Muscle of arm (tissue), 12 donors: ENCODE measurements around the gene SUSD4. TPM values are rescaled to one million over a fixed set of nuclear protein-coding genes. Genes with fewer than 3 reads are reported as not detected.

Experiments used
- DNase-seq: peaks from one replicate; pipeline ENCODE4 v3.0.0-alpha.2; 2013
- polyA plus RNA-seq, 12 donors: library from polyadenylated mRNA; unstranded; fragments of 120-200 nt; gene quantifications; one replicate each; pipeline ENCODE4 v1.2.1, GENCODE V29; 2013; ENCODE audit not compliant: insufficient read length in 12 of 12

The SUSD4 gene
- polyA plus RNA-seq, 12 donors = 2.7 to 9.7 (median 4.0) TPM; not detected in 2

- DNase-seq = no peak
Measured at GRCh38 chr1:223214261-223214807, 149.6 kb downstream of the SUSD4 start.

GRCh38 chr1:223212441-223212840 lies 151.5 kb downstream of the SUSD4 start:
- peak; percentile 14 for DNase-seq

DNA sequence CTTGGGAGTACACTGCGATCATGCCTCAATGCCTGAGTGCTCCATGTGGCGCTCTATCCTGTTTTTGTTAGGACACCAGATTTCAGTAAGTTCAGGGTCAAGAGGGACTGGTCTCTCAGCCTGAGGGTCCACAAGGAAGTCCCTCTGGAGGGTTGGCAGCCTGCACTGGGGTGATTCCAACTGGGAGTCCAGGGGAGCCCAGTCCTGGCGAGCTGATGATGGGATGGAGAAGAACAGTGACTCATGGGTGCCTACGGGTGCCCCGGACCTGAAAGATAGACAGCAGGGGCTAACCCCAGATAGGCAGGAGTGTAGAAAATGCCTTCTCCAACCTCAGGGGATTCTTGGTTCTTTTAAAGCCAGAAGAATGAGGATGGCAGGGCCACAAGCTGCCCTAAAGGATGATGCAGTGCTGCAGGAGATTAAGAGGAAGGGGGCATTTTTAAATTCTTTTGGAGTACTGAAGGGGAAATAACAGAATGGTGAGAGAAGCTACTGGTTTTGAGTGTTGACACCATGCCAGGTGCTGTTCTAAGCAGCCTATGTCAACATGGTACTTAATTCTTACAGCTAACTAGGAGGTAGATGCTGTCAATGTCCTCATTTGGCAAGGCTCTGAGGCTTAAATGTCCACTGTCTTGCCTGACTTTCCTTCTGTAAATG lies 152.5 kb downstream of the SUSD4 start:
- no peak for DNase-seq

DNA sequence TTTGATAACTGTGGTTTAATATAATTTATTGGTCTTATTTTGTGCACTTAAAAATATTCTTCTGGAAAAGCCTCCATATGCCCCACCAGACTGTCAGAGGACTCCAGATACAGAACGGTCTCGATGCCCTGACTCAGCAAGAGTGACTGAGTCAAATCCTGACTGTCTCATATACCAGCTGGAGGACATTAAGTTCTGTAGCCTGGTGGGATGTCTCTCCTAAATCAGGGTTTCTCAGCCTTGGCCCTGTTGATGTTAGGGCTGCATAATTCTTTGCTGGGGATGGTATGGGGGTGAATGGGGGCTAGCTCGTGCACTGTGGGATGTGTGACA lies 153.2 kb downstream of the SUSD4 start:
- DNase-seq = no peak

DNA sequence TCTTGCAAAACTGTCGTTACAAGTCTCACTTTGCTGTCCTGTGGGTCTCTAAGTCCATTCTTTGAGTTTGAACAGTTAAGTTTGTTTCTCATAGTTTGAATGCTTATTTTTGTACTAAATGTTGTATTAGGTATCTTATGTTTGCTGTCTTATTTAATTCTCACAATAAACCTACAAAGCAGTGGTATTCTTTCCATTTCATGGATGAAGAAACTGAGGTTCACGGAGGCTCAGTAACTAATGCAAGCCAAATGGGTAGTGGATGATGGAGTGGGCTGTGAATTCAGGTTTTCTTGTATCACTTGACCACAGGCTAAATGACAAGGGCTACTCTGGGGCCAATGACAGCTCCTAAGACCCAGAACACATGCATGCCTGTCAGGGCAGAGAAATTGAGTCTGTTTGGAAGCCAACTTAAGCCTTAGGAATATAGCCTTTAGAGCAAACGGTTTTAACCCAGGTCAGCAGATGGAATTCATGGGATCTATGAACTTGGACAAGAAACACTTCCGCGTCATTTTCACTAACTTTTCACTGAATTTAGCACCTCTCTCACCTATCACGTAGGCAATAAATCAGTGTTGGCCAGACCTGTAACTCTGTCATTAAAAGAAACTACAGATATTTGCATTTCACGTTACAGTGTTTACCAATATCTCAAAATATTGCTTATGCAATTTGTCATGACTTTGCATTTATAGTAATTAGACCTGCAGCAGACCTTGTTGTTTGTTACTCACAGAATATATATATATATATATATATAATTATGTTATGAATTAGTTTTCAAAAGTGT lies 153.8 kb downstream of the SUSD4 start:
- DNase-seq = no peak

DNA sequence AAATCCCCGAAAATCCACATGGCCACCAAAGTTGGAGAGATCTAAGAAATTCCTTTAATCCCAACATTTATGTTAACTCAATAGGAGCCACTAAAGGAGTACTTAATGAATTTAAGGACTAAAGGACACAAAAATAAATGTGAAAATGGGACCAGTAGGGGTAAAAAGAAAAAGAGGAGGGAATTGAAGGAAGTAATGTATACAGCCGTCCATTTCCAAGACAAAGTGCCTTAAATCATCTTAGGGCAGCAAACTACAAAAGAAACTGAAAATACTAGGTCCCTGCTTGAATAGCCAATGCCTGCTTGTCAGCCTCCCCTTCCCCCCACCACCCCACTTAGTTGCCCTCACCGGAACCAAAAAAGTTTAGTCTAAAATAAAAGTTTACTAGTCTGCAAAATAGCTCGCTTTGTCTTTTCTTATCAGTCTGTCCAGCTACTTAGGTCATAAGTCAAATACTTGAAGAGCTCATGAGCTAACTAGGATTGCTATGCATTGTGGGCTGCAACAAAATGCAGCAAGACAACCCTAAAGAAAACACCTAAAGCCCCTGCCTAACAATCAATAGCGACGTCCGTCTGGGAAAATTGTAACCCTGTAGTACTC lies 154.6 kb downstream of the SUSD4 start:
- no peak for DNase-seq

GRCh38 chr1:223208164-223209076 lies 155.6 kb downstream of the SUSD4 start:
- DNase-seq = peak; percentile 20

DNA sequence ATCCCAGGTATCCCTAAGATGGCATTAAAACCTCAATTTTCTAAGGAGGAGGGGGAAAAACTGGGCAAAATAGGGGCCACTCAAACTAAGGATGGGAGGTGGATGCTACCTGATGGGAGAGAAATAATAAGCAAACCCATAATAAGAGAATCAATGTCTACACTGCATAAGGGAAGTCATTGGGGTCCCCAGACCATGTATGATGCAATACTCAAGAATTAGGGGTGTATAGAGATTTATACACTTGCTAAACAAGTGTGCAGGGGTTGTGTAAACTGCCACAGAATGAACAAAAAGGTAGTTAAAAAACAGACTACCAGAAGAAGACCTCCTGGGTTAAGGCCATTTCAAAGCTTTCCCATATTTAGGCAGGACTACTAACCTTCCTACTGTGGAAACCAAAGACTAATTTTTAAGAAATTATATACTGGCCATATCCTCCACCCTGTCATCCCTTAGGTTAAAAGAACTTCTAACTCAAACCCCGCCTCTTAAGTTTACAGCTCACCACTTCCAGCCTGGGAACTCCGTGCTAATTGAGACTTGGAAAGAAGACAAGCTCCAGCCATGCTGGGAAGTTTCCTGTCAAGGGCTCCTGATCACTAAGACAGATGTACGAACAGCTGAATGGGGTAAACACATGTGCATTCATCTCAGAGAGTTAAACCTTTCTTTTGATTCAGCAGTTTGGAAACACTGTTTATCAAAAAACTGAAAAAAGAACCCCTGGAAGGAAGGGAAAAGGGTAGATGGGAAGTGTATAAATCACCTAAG lies 156.5 kb downstream of the SUSD4 start:
- DNase-seq = peak; percentile 73

GRCh38 chr1:223204424-223204823 lies 159.6 kb downstream of the SUSD4 start:
- no peak for DNase-seq

DNA sequence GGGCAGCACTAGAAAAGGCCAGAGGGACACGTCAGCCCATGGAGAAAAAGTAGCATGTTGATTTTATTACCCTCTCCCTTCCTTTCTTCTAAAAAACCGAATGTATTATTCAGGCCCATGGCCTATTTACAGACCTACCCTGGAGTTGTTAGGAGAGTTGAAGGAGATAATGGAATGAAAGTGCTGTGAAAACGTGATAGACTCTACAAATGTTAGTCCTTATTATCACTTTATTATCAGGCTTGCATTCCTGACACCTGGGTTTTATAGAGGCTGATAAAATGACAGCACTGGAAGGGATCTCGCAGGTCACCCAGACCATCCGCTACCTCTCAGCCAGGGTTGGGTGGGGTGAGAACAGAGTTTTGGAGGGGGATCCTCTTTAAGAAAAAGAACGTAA lies 160.3 kb downstream of the SUSD4 start:
- no peak for DNase-seq

DNA sequence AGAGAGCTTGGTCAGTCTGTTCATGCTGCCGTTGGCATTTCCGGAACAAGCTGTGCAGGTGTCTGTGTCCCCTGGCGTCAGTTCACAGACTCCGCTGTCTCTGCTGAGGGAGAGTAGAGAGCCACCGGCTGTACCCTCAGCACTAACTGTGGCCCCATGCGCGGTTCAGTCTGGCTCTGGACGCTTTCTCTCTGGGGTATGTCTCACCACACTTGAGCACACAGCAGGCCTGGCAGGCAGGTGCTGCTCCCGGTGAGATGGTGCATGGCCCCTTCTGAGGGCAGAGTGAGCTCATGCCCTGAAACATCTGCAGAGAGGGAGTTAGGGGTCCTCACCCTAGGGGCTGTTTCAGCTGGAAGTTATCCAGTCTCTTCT lies 161.0 kb downstream of the SUSD4 start:
- no peak for DNase-seq

DNA sequence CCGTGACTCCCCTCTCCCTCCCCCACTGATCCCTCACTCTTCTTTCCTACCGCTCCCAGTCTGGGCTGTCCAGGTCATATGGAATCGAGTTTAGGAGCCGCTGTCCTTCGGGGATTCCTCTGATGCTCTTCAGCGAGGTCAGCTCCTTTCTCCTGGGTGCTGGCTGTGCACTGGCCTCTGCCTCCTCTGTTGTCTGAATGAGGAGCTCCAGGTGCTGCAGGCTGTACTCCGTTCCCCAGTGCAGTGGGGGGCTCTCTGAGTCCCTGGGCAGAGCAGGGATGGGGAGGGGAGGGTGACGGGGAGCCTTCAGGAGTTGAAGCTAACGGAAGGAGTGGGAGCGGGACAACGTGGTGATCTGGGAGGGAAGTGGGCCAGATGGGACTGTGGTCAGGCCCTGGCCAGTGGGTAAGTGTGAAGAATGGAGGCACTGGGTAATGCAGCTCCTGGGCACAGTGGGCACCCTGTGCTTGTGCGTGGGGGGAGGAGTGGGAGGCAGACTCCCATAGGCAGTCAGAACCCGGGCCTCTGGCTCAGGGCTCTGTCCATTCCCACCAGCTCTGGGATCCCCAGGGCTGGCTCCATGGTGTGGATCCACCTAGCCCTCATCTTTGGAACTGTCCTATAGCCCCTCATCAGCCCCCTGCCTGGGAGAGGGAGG lies 161.5 kb downstream of the SUSD4 start:
- no peak for DNase-seq

- no peak for DNase-seq
Measured at GRCh38 chr1:223201967-223202366, 162.0 kb downstream of the SUSD4 start.

- no peak for DNase-seq
Measured at GRCh38 chr1:223200903-223201302, 163.1 kb downstream of the SUSD4 start.

GRCh38 chr1:223199094-223199647 lies 164.8 kb downstream of the SUSD4 start:
- DNase-seq = no peak

GRCh38 chr1:223198628-223198965 lies 165.4 kb downstream of the SUSD4 start:
- DNase-seq = no peak

- DNase-seq = no peak
Measured at GRCh38 chr1:223197923-223198627, 165.9 kb downstream of the SUSD4 start.

DNA sequence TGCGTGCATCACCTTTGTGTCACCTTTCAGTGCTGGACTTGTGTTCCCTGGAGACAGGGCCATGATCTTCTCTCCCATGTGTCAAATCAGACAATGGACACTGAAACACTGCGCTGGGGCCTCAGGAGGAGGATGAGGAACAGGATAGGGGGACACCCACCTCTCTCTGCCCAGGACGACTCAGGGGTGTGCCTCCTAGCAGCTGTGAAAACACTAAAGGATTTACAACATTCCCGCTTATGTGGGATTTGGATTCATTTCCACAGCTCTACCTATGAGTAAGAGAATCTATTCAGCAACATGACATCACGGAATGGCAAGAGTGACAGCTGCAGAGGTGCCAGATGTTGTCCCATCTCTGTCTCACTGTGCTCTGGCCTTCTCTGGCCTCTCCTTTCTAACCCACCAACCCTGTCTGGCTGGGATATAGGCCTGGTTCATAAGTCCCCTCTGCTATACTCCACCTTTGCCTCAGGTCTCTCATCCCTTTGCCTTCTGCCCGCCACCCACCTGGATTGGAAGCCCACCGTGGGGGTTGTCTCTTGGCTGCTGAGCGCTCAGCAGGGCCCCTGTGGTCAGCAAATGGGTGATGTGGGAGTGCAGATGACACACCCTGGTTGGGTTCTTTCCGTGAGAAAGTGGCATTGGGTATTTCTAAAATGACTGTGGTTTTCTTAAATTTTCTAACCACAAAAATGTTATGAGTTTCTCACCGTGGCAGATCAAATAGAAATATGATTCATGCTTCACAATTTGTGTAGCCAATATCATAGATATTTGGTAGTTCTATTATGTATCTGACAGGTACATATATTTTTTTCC lies 173.9 kb downstream of the SUSD4 start:
- DNase-seq = no peak

- DNase-seq = no peak
Measured at GRCh38 chr1:223189525-223189902, 174.5 kb downstream of the SUSD4 start.
